ENCODE measurements around the gene SSX4B.
"Not testable (repeated sequence)": the region's sequence is repeated elsewhere in the genome, so short reads cannot be mapped to it uniquely, and the experiment has no call there.

The SSX4B gene, protein sequence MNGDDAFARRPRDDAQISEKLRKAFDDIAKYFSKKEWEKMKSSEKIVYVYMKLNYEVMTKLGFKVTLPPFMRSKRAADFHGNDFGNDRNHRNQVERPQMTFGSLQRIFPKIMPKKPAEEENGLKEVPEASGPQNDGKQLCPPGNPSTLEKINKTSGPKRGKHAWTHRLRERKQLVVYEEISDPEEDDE

DNA sequence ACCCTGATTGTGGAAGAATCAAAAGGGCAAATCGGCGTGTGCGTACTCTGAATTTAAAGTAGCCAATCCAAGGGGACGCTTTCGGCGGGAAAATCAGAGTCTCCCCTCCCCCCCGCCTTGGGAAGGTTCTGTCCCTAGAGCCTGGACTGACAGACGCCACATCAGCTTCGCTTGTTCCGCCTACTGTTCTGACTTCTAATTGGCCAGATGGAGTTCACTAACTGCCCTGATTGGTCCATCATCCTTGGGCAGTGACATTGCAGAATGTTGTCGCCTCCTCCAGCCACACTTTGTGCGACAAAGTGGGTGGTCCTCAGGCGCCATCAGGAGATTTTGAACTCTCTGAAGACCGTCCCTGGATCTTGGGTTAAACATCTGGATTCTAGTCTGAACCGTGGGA, at the start of gene SSX4B:
Gene SSX4B (minus strand): TSS at position 101 of the 400 bp plus-strand sequence. CDS start 588 bp downstream, outside the sequence.
- not testable (repeated sequence) for DNase-seq (ENCODE audit: extremely low read depth, low read depth)

- DNase-seq (ENCODE audit: extremely low read depth, low read depth) = no peak
- TF ChIP-seq, protein P1, sequence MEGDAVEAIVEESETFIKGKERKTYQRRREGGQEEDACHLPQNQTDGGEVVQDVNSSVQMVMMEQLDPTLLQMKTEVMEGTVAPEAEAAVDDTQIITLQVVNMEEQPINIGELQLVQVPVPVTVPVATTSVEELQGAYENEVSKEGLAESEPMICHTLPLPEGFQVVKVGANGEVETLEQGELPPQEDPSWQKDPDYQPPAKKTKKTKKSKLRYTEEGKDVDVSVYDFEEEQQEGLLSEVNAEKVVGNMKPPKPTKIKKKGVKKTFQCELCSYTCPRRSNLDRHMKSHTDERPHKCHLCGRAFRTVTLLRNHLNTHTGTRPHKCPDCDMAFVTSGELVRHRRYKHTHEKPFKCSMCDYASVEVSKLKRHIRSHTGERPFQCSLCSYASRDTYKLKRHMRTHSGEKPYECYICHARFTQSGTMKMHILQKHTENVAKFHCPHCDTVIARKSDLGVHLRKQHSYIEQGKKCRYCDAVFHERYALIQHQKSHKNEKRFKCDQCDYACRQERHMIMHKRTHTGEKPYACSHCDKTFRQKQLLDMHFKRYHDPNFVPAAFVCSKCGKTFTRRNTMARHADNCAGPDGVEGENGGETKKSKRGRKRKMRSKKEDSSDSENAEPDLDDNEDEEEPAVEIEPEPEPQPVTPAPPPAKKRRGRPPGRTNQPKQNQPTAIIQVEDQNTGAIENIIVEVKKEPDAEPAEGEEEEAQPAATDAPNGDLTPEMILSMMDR (IDR thresholded peaks at IDR 0.05; ENCODE audit: low read depth, low read length) = no peak
Measured at GRCh38 chrX:48460606-48461005, 48.8 kb upstream of the SSX4B start.

- no peak for DNase-seq (ENCODE audit: extremely low read depth, low read depth)
- TF ChIP-seq, protein P1 (IDR thresholded peaks at IDR 0.05; ENCODE audit: low read depth, low read length) = no peak
Measured at GRCh38 chrX:48460031-48460430, 48.3 kb upstream of the SSX4B start.

GRCh38 chrX:48459483-48459882, 47.7 kb upstream of the SSX4B start:
- TF ChIP-seq, protein P1 (IDR thresholded peaks at IDR 0.05; ENCODE audit: low read depth, low read length) = no peak
- no peak for DNase-seq (ENCODE audit: extremely low read depth, low read depth)

DNA sequence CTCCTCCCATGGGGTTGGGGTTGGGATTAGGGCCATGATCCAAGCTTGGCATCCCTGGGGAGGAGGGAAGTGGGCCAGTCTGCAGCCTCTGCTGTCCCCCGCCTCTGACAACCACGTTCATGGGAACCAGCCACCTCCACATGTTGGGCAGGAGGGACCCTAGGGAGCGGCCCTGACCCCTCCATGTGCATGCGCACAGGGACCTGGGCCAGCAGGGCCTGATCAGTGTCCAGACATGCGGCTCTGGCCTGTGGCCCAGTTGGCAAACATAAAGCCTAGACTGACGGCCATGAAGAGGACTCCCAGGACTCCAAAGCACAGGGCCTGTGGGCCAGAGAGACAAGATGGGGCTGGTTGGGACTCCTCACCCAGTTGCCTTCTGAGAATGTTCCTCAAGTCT, 47.0 kb upstream of the SSX4B start:
- no peak for DNase-seq (ENCODE audit: extremely low read depth, low read depth)
- TF ChIP-seq, protein P1 (IDR thresholded peaks at IDR 0.05; ENCODE audit: low read depth, low read length) = no peak

GRCh38 chrX:48456628-48457331, 45.0 kb upstream of the SSX4B start:
- TF ChIP-seq, protein P1 (IDR thresholded peaks at IDR 0.05; ENCODE audit: low read depth, low read length) = no peak
- DNase-seq (ENCODE audit: extremely low read depth, low read depth) = no peak

GRCh38 chrX:48451708-48452107, 39.9 kb upstream of the SSX4B start:
- no peak for DNase-seq (ENCODE audit: extremely low read depth, low read depth)
- TF ChIP-seq, protein P1 (IDR thresholded peaks at IDR 0.05; ENCODE audit: low read depth, low read length) = no peak

Measured in AG09319 (cell line).